Fibroblast of mammary gland (primary cell): Measurements from ENCODE around the gene GTF3C1.
A peak's percentile ranks its signal among the peaks of the same experiment; 100 is the strongest.

Experiments used
- DNase-seq: peaks from one replicate; pipeline ENCODE4 v3.0.0-alpha.2; 2010; ENCODE audit warnings: low read depth
- H3K4me3 ChIP-seq: 2 replicates; pipeline ENCODE4 v1.5.1; 2011; ENCODE audit warnings: low read depth, mild to moderate bottlenecking, low read length, moderate library complexity; ENCODE audit not compliant: control insufficient read depth
- CTCF ChIP-seq: conservative IDR thresholded peaks from 2 replicates; pipeline ENCODE4 v1.5.1; 2011; ENCODE audit warnings: low read depth, low read length, inconsistent platforms; ENCODE audit not compliant: control insufficient read depth, insufficient read depth

GTF3C1 gene

GRCh38 chr16:27515874-27516353, 33.8 kb downstream of the GTF3C1 start:
- H3K4me3 ChIP-seq: no peak overlapping the region
- peak; percentile 58 for TF ChIP-seq CTCF
- peak; percentile 21 for DNase-seq

GRCh38 chr16:27514806-27515205, 34.9 kb downstream of the GTF3C1 start:
- TF ChIP-seq CTCF: no peak
- H3K4me3 ChIP-seq: no peak overlapping the region
- DNase-seq: no peak

GRCh38 chr16:27511657-27512448, 37.9 kb downstream of the GTF3C1 start:
- H3K4me3 ChIP-seq: no peak overlapping the region
- peak; percentile 19 for DNase-seq
- TF ChIP-seq CTCF: no peak

GRCh38 chr16:27508476-27508875, 41.2 kb downstream of the GTF3C1 start:
- no peak for TF ChIP-seq CTCF
- no peak for DNase-seq
- H3K4me3 ChIP-seq: no peak overlapping the region

- TF ChIP-seq CTCF: no peak
- DNase-seq: no peak
- H3K4me3 ChIP-seq: no peak overlapping the region
Observed at GRCh38 chr16:27506771-27507170, 42.9 kb downstream of the GTF3C1 start.

- peak; percentile 5 for DNase-seq
- TF ChIP-seq CTCF: no peak
- no peak overlapping the region for H3K4me3 ChIP-seq
Observed at GRCh38 chr16:27505297-27506236, 44.1 kb downstream of the GTF3C1 start.
